HPDE6-E6E7 (cell line): ENCODE measurements around the gene SCYGR6.
A peak's percentile ranks its signal among the peaks of the same experiment; 100 is the strongest.

ENCODE experiments used
- DNase-seq: peaks from one replicate; pipeline ENCODE4 v3.0.0; 2011; ENCODE audit warnings: missing footprints; ENCODE audit errors: extremely low spot score

The SCYGR6 gene

GRCh38 chr2:227713291-227713690 lies 11.3 kb downstream of the SCYGR6 start:
- no peak for DNase-seq

DNA sequence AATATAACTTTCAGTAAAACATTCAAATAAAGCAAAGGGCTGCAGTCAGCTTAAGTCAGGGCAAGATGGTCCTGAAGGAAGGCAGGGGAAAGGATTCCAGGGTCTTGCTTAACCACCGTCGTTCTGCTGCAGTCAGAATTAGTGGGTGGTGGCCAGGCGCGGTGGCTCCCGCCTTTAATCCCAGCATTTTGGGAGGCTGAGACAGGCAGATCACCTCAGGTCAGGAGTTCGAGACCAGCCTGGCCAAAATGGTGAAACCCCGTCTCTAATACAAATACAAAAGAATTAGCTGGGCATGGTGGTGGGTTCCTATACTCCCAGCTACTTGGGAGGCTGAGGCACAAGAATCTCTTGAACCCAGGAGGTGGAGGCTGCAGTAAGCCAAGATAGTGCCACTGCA lies 13.6 kb downstream of the SCYGR6 start:
- no peak for DNase-seq

DNA sequence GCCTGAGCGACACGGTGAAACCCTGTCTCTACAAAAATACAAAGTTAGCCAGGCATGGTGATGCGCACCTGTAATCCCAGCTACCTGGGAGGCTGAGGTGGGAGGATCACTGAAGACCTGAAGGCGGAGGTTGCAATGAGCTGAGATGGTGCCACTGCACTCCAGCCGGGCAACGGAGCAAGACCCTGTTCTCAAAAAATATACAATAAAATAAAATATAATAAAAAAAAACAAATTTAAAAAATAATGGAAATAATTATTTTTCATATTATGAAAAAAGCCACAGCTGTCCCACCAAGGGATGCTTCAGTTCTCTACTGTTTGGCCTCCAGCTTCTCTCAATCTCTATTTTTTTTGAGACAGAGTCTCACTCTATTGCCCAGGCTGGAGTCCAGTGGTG lies 17.2 kb downstream of the SCYGR6 start:
- no peak for DNase-seq

DNA sequence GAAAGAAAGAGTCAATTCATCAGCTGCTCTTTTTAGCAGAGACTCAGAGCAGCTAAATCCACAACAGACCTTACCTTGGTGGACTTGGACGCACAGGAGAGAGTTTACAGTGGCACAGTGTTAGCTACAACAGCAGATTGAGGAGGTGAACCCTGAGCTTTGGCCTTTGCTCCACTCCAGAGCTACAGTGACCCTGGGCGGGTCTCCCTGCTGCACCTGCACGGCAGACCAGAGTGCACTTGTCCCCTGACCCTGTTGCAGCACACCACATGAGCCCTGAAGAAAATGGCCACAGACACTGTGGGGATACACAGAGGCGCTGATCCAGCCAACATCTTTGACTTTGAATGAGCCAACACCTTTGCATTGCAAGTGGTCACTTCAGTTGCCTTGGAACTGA lies 17.7 kb downstream of the SCYGR6 start:
- DNase-seq, result no peak

DNA sequence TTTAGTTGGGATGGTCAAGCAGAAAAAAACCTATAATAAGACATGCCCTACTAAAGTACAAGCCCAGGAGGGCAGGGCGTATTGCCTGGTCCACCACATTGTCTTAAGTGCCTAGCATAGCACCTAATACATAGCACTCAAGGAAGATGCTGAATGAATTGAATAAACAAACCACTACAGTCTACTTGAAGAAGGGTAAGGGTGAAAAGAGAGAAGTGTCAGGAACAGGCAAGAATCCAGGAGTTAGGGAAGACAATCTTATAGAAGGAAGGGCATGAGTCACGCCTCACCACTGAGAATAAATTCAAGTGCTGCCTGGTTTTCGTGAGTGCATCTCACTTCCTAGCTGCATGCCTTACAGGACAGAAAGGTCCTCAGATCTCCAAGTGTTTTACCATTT lies 20.6 kb downstream of the SCYGR6 start:
- peak; percentile 43 for DNase-seq

GRCh38 chr2:227703280-227703732 lies 21.3 kb downstream of the SCYGR6 start:
- DNase-seq, result peak; percentile 68

GRCh38 chr2:227701556-227701955 lies 23.0 kb downstream of the SCYGR6 start:
- no peak for DNase-seq

- DNase-seq, result no peak
Measured at GRCh38 chr2:227696990-227697679, 27.4 kb downstream of the SCYGR6 start.

DNA sequence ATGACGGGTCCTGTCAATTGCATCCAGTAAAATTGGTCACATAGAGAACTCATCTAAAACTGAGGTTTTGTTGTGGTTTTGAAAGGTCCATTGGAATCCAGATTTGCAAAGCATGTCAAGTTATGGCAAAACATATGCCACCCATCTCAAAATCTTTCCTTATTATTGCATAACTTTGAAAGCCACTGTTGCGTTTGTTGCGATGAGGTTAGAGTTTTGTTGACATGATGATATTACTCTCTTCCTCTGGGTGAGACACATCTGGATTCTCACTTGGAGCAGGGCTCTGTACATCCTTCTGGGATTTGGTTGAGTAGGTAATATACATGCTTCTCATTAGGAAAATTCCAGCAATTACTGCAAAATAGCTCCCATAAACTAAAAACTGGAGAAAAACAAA lies 37.4 kb downstream of the SCYGR6 start:
- no peak for DNase-seq

- DNase-seq, result no peak
Measured at GRCh38 chr2:227684258-227684657, 40.3 kb downstream of the SCYGR6 start.

- DNase-seq, result no peak
Measured at GRCh38 chr2:227677928-227678327, 46.6 kb downstream of the SCYGR6 start.

- no peak for DNase-seq
Measured at GRCh38 chr2:227674485-227674884, 50.1 kb downstream of the SCYGR6 start.
